ENCODE measurements around the gene NTRK2.

DNA sequence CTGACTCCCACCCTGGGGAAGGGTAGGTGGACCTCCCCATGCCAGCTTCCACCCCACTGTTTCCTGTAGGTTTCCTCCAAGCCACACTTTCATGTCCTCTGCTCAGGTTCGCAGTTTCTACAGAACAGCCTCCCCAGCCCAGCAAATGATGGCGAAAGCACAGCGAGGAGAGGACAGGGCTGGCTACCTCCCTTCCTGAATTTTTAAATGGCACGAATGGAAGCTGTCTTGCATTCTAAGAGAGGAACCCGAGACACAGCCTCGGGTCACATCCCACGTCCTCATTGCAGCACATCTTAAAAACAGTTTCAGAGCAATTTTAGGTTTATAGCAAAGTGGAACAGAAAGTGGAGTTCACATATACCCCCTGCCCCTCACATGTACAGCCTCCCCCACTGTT is 330.3 kb downstream of the NTRK2 start:
- no peak for TF ChIP-seq ZNF776 (tag by site-specific recombination; IDR thresholded peaks at IDR 0.05; ENCODE audit: borderline replicate concordance)
- TF ChIP-seq, protein P1, sequence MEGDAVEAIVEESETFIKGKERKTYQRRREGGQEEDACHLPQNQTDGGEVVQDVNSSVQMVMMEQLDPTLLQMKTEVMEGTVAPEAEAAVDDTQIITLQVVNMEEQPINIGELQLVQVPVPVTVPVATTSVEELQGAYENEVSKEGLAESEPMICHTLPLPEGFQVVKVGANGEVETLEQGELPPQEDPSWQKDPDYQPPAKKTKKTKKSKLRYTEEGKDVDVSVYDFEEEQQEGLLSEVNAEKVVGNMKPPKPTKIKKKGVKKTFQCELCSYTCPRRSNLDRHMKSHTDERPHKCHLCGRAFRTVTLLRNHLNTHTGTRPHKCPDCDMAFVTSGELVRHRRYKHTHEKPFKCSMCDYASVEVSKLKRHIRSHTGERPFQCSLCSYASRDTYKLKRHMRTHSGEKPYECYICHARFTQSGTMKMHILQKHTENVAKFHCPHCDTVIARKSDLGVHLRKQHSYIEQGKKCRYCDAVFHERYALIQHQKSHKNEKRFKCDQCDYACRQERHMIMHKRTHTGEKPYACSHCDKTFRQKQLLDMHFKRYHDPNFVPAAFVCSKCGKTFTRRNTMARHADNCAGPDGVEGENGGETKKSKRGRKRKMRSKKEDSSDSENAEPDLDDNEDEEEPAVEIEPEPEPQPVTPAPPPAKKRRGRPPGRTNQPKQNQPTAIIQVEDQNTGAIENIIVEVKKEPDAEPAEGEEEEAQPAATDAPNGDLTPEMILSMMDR (tag by site-specific recombination; IDR thresholded peaks at IDR 0.05) = no peak
- TF ChIP-seq ZNF10 (tag by site-specific recombination; IDR thresholded peaks at IDR 0.05) = no peak

Data from HEK293 (cell line).